GM23338 (cell line): ENCODE results near the gene CPLX4.

Experiments used
- POLR2AphosphoS5 ChIP-seq: IDR thresholded peaks from 2 replicates; pipeline ENCODE4 v1.6.1; 2016; ENCODE audit warnings: antibody characterized with exemption, low read depth
- REST ChIP-seq: IDR thresholded peaks from one replicate; pipeline ENCODE4 v1.6.1; 2018; ENCODE audit warnings: antibody characterized with exemption; ENCODE audit not compliant: unreplicated experiment
- TF ChIP-seq, protein P1 (sequence below), 2 experiments: fragments of 200-600 bp in 1 of 2; sonication (generic) in 1 of 2; conservative IDR thresholded peaks; 2 replicates each; pipeline versions ENCODE4 v1.5.1 to v1.6.1; 2016 to 2017; ENCODE audit warnings: antibody characterized with exemption in 2 of 2, low read depth in 2 of 2, mild to moderate bottlenecking in 2 of 2, moderate library complexity in 1 of 2

DNA sequence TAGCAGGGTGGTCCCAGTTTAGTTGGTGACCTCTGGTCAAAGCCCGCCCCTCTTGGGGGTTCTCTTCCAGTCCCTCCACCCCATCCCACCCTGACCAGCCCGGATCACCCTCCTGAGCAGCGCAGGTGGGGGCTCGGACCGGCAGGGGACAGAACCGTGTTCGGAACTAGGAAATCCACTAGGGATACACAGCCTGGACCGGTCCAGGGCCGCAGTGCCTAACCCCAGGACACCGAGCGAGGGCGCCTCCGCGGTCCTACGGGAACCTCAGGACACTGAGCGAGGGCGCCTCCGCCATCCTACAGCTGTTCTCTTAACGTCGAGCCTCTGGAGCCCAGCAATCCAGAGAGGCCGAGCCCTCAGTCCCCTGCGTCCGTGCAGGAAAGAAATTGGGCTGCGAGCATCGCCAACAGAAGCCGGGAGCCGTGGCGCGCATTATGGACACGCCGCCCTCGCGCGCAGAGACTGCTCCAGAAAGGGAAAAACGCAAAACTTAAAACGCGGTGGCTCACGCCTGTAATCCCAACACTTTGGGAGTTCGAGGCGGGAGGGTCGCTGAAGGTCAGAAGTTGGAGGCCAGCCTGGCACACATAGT, 53.7 kb downstream of the CPLX4 start:
- TF ChIP-seq, protein P1, sequence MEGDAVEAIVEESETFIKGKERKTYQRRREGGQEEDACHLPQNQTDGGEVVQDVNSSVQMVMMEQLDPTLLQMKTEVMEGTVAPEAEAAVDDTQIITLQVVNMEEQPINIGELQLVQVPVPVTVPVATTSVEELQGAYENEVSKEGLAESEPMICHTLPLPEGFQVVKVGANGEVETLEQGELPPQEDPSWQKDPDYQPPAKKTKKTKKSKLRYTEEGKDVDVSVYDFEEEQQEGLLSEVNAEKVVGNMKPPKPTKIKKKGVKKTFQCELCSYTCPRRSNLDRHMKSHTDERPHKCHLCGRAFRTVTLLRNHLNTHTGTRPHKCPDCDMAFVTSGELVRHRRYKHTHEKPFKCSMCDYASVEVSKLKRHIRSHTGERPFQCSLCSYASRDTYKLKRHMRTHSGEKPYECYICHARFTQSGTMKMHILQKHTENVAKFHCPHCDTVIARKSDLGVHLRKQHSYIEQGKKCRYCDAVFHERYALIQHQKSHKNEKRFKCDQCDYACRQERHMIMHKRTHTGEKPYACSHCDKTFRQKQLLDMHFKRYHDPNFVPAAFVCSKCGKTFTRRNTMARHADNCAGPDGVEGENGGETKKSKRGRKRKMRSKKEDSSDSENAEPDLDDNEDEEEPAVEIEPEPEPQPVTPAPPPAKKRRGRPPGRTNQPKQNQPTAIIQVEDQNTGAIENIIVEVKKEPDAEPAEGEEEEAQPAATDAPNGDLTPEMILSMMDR (conservative IDR thresholded peaks at IDR 0.05; ENCODE audit: low read depth in 2 of 2), result peak; percentile 12 to 27; a peak in 1 of 4 replicates
- no peak for TF ChIP-seq POLR2AphosphoS5
- TF ChIP-seq REST, result no peak
